DOHH2 (cell line): ENCODE data around the gene ZNF609.

Experiments
- H3F3A ChIP-seq: fragments of 200-600 bp; sonication (generic), shearing (Covaris generic); 2 replicates; pipeline ENCODE4 v1.6.0; 2016; ENCODE audit warnings: antibody characterized with exemption, mild to moderate bottlenecking; ENCODE audit not compliant: control insufficient read depth, insufficient read depth
- H3K27ac ChIP-seq: fragments of 200-600 bp; sonication (generic); 2 replicates; pipeline ENCODE4 v1.5.1; 2014; ENCODE audit warnings: low read depth, mild to moderate bottlenecking, low read length, moderate library complexity
- H3K27me3 ChIP-seq: fragments of 200-600 bp; sonication (generic); 2 replicates; pipeline ENCODE4 v1.6.1; 2014; ENCODE audit warnings: mild to moderate bottlenecking, low read length, mixed read lengths; ENCODE audit not compliant: control insufficient read depth
- H3K36me3 ChIP-seq: fragments of 200-600 bp; sonication (generic); 2 replicates; pipeline ENCODE4 v1.6.1; 2014; ENCODE audit warnings: mild to moderate bottlenecking, low read length, moderate library complexity, mixed read lengths; ENCODE audit not compliant: control insufficient read depth
- H3K4me1 ChIP-seq: fragments of 200-600 bp; sonication (generic); 2 replicates; pipeline ENCODE4 v1.6.1; 2014; ENCODE audit warnings: mild to moderate bottlenecking, low read length, mixed read lengths; ENCODE audit not compliant: control insufficient read depth
- H3K4me2 ChIP-seq: fragments of 200-600 bp; sonication (generic); 2 replicates; pipeline ENCODE4 v1.6.0; 2014; ENCODE audit warnings: mild to moderate bottlenecking, low read length, moderate library complexity
- H3K4me3 ChIP-seq: fragments of 200-600 bp; sonication (generic); 2 replicates; pipeline ENCODE4 v1.5.1; 2014; ENCODE audit warnings: mild to moderate bottlenecking, low read length, mixed read lengths
- H3K79me2 ChIP-seq: fragments of 200-600 bp; sonication (generic); 2 replicates; pipeline ENCODE4 v1.6.1; 2014; ENCODE audit warnings: mild to moderate bottlenecking, low read length, mixed read lengths; ENCODE audit not compliant: control insufficient read depth
- H3K9me2 ChIP-seq: fragments of 200-600 bp; sonication (generic); replicated peaks from 2 replicates; pipeline ENCODE4 v1.6.1; 2014; ENCODE audit warnings: mild to moderate bottlenecking, low read length, mixed read lengths; ENCODE audit not compliant: control insufficient read depth
- H3K9me3 ChIP-seq: fragments of 200-600 bp; sonication (generic); 2 replicates; pipeline ENCODE4 v1.6.1; 2014; ENCODE audit warnings: antibody characterized with exemption, low read length, mixed read lengths; ENCODE audit not compliant: control insufficient read depth, insufficient read depth
- H4K20me1 ChIP-seq: fragments of 200-600 bp; sonication (generic); 2 replicates; pipeline ENCODE4 v1.6.0; 2014; ENCODE audit warnings: low read depth, mild to moderate bottlenecking, antibody characterized with exemption, low read length, moderate library complexity; ENCODE audit not compliant: control insufficient read depth, insufficient read depth
- EZH2phosphoT487 ChIP-seq: fragments of 200-600 bp; sonication (generic); IDR thresholded peaks from 2 replicates; pipeline ENCODE4 v1.6.1; 2017; ENCODE audit warnings: borderline replicate concordance, mild to moderate bottlenecking, antibody characterized with exemption, low read length, moderate library complexity, mixed read lengths
- TF ChIP-seq, protein P1 (sequence below): fragments of 200-600 bp; sonication (generic); IDR thresholded peaks from one replicate; pipeline ENCODE4 v1.5.1; 2014; ENCODE audit warnings: antibody characterized with exemption, mild to moderate bottlenecking, low read depth, low read length; ENCODE audit not compliant: poor library complexity, severe bottlenecking

Gene ZNF609

DNA sequence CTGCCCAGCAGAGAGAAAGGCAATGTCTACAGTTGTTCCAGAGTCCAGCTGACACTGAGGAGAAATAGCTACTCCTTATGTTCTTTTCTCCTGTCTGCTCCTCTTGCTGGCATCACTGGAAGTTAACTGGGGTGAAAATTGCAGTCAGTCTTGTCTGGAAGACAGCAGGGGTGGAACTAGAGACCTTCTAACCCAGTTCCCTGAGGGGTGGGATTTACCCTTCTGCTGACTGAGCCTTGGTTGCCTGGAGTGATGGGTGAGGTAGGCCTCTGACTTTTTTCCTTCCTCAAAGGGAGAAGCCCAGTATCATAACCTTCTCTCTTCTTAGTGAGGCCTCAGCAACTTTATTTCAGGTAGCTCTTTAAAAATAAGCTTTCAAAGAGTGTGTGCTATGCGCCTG is 16.2 kb downstream of the ZNF609 start:
- H3K9me3 ChIP-seq = no peaks in the 10 kb centered on the region
- no peaks in the 10 kb centered on the region for H3K9me2 ChIP-seq
- H3K4me1 ChIP-seq = no peaks in the 10 kb centered on the region
- H3K27me3 ChIP-seq = no peaks in the 10 kb centered on the region
- peaks cover 6% of the 10 kb centered on the region; the same call in 1 of the 2 replicates for H3K36me3 ChIP-seq
- no peaks in the 10 kb centered on the region for H3F3A ChIP-seq
- H3K27ac ChIP-seq = no peak overlapping the region
- no peak overlapping the region for H3K4me2 ChIP-seq
- no peak overlapping the region for H3K4me3 ChIP-seq
- peaks cover 32% of the 10 kb centered on the region for H3K79me2 ChIP-seq
- H4K20me1 ChIP-seq = 0 out of 2 replicates have a peak, but pooled peaks cover 4% of the 10 kb centered on the region
- TF ChIP-seq EZH2phosphoT487 = no peak
- TF ChIP-seq, protein P1, sequence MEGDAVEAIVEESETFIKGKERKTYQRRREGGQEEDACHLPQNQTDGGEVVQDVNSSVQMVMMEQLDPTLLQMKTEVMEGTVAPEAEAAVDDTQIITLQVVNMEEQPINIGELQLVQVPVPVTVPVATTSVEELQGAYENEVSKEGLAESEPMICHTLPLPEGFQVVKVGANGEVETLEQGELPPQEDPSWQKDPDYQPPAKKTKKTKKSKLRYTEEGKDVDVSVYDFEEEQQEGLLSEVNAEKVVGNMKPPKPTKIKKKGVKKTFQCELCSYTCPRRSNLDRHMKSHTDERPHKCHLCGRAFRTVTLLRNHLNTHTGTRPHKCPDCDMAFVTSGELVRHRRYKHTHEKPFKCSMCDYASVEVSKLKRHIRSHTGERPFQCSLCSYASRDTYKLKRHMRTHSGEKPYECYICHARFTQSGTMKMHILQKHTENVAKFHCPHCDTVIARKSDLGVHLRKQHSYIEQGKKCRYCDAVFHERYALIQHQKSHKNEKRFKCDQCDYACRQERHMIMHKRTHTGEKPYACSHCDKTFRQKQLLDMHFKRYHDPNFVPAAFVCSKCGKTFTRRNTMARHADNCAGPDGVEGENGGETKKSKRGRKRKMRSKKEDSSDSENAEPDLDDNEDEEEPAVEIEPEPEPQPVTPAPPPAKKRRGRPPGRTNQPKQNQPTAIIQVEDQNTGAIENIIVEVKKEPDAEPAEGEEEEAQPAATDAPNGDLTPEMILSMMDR = no peak

DNA sequence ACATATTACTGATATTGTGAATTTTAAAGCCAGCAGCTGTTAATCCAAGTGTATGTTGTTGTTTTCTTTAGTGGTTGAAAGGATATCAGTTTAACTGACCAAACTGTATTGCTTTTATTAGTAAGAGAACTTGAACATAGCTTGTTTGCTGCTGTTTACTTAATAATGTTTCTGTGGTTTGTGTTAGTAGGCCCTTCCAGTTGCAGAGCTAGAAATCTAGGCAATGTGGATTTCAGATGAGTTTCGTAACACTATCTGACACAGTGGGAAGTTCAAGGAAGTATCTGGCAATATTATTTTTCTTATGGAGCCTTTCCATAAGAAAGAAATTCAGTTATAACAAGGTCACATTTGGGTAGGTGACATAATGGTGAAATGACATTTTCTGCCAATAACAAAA is 18.5 kb downstream of the ZNF609 start:
- Histone ChIP-seq H3K27ac (no peak overlapping the region), H3K4me1 (no peaks in the 10 kb centered on the region), H3K9me2 (no peaks in the 10 kb centered on the region), H3K4me3 (no peak overlapping the region), H3K4me2 (no peak overlapping the region), H3K36me3 (peaks cover 3% of the 10 kb centered on the region; the same call in 1 of the 2 replicates), H3K9me3 (no peaks in the 10 kb centered on the region), H4K20me1 (no peaks in the 10 kb centered on the region), H3K79me2 (peaks cover 26% of the 10 kb centered on the region), H3K27me3 (no peaks in the 10 kb centered on the region), H3F3A (no peaks in the 10 kb centered on the region)
- TF ChIP-seq, protein P1 = no peak
- no peak for TF ChIP-seq EZH2phosphoT487

DNA sequence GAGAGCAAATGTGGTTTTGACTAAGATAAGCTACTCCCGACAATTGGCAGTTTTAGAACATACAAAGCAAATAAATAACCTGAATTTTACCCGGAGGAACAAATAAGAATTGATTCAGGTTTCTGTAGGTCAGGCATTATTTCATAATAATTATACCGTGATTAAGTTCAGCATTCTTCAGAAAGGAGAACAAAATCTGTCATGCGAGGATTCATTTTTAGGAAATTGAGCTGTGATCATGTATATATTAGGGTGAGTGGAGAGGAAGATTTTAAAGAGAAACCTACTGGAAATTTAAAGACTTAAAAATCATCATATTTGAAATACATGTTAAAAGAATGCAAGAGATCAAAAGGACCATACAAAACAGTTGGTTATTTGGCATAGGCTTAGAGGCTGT is 20.5 kb downstream of the ZNF609 start:
- no peaks in the 10 kb centered on the region for H3F3A ChIP-seq
- H3K4me2 ChIP-seq = no peak overlapping the region
- no peaks in the 10 kb centered on the region for H3K27me3 ChIP-seq
- TF ChIP-seq, protein P1 = no peak
- no peak for TF ChIP-seq EZH2phosphoT487
- peaks cover 3% of the 10 kb centered on the region; the same call in 1 of the 2 replicates for H3K36me3 ChIP-seq
- H3K27ac ChIP-seq = no peak overlapping the region
- H3K9me3 ChIP-seq = no peaks in the 10 kb centered on the region
- no peaks in the 10 kb centered on the region for H4K20me1 ChIP-seq
- no peaks in the 10 kb centered on the region for H3K9me2 ChIP-seq
- H3K4me1 ChIP-seq = no peaks in the 10 kb centered on the region
- no peak overlapping the region for H3K4me3 ChIP-seq
- peaks cover 23% of the 10 kb centered on the region for H3K79me2 ChIP-seq
